ENCODE measurements around the gene C11orf71.

The C11orf71 gene

GRCh38 chr11:114413958-114414357 lies 13.6 kb upstream of the C11orf71 start:
- TF ChIP-seq CTCF (IDR thresholded peaks at IDR 0.05) = no peak
- H3K4me3 Mint-ChIP-seq = no peak overlapping the region
- no peaks in the 10 kb centered on the region for H3K27me3 Mint-ChIP-seq (ENCODE audit: low read depth, poor library complexity)
- no peak for DNase-seq
- no peaks in the 10 kb centered on the region for H3K4me1 Mint-ChIP-seq
- no peak overlapping the region for H3K27ac Mint-ChIP-seq
- peaks cover 39% of the 10 kb centered on the region for H3K36me3 Mint-ChIP-seq (ENCODE audit: low read depth)
- no peaks in the 10 kb centered on the region for H3K9me3 Mint-ChIP-seq

GRCh38 chr11:114412946-114413345 lies 12.6 kb upstream of the C11orf71 start:
- Mint-ChIP-seq H3K4me3 (no peak overlapping the region), H3K27ac (no peak overlapping the region), H3K36me3 (ENCODE audit: low read depth) (peaks cover 43% of the 10 kb centered on the region), H3K27me3 (ENCODE audit: low read depth, poor library complexity) (no peaks in the 10 kb centered on the region), H3K9me3 (no peaks in the 10 kb centered on the region), H3K4me1 (no peaks in the 10 kb centered on the region)
- TF ChIP-seq CTCF (IDR thresholded peaks at IDR 0.05) = no peak
- DNase-seq = no peak

GRCh38 chr11:114401311-114401710 lies 1.0 kb upstream of the C11orf71 start:
- H3K4me3 Mint-ChIP-seq = peak overlapping the region; percentile 98
- peaks cover 47% of the 10 kb centered on the region for H3K4me1 Mint-ChIP-seq
- peaks cover 42% of the 10 kb centered on the region for H3K36me3 Mint-ChIP-seq (ENCODE audit: low read depth)
- TF ChIP-seq CTCF (IDR thresholded peaks at IDR 0.05) = no peak
- no peak for DNase-seq
- no peaks in the 10 kb centered on the region for H3K9me3 Mint-ChIP-seq
- no peaks in the 10 kb centered on the region for H3K27me3 Mint-ChIP-seq (ENCODE audit: low read depth, poor library complexity)
- H3K27ac Mint-ChIP-seq = peak overlapping the region; percentile 100

- no peak for DNase-seq
- Mint-ChIP-seq H3K27ac (peak overlapping the region; percentile 100), H3K9me3 (no peaks in the 10 kb centered on the region), H3K36me3 (ENCODE audit: low read depth) (peaks cover 37% of the 10 kb centered on the region), H3K4me1 (peaks cover 47% of the 10 kb centered on the region), H3K27me3 (ENCODE audit: low read depth, poor library complexity) (no peaks in the 10 kb centered on the region), H3K4me3 (peak overlapping the region; percentile 98)
- TF ChIP-seq CTCF (IDR thresholded peaks at IDR 0.05) = no peak
These were observed 558 bp upstream of the C11orf71 start for GRCh38 chr11:114400915-114401223.

- Mint-ChIP-seq H3K36me3 (ENCODE audit: low read depth) (peaks cover 25% of the 10 kb centered on the region), H3K9me3 (no peaks in the 10 kb centered on the region), H3K4me1 (peaks cover 47% of the 10 kb centered on the region), H3K27ac (peak overlapping the region; percentile 100), H3K4me3 (peak overlapping the region; percentile 98), H3K27me3 (ENCODE audit: low read depth, poor library complexity) (no peaks in the 10 kb centered on the region)
- peak; percentile 74 for DNase-seq
- no peak for TF ChIP-seq CTCF (IDR thresholded peaks at IDR 0.05)
These were observed 658 bp downstream of the C11orf71 start for GRCh38 chr11:114399490-114400215.

- H3K27ac Mint-ChIP-seq = no peak overlapping the region
- H3K27me3 Mint-ChIP-seq (ENCODE audit: low read depth, poor library complexity) = no peaks in the 10 kb centered on the region
- H3K4me3 Mint-ChIP-seq = peak overlapping the region; percentile 98
- no peak for DNase-seq
- no peaks in the 10 kb centered on the region for H3K9me3 Mint-ChIP-seq
- TF ChIP-seq CTCF (IDR thresholded peaks at IDR 0.05) = no peak
- peaks cover 40% of the 10 kb centered on the region for H3K4me1 Mint-ChIP-seq
- H3K36me3 Mint-ChIP-seq (ENCODE audit: low read depth) = peaks cover 15% of the 10 kb centered on the region
These were observed 1.9 kb downstream of the C11orf71 start for GRCh38 chr11:114398303-114398920.
